Smooth muscle cell (in vitro differentiated cells): ENCODE results near the gene ANG. TPM values are rescaled to one million over a fixed set of nuclear protein-coding genes. Genes with fewer than 3 reads are reported as not detected.
"Not testable (repeated sequence)": the region's sequence is repeated elsewhere in the genome, so short reads cannot be mapped to it uniquely, and the experiment has no call there.

Experiments
- DNase-seq: peaks from one replicate; lab custom pipeline; 2025; ENCODE audit not compliant: unreplicated experiment; lab: John Stamatoyannopoulos, UW
- H2AFZ ChIP-seq: fragments of 200-600 bp; sonication (generic); 2 replicates; pipeline ENCODE4 v1.6.0; 2016; ENCODE audit warnings: antibody characterized with exemption, low read depth, mild to moderate bottlenecking
- H3F3A ChIP-seq: fragments of 200-600 bp; sonication (generic); 2 replicates; pipeline ENCODE4 v1.6.0; 2017; ENCODE audit warnings: antibody characterized with exemption, low read depth
- H3K27ac ChIP-seq: fragments of 200-600 bp; sonication (generic); 2 replicates; pipeline ENCODE4 v1.5.1; 2016; ENCODE audit warnings: low read depth, mild to moderate bottlenecking
- H3K27me3 ChIP-seq: fragments of 200-600 bp; sonication (generic); 2 replicates; pipeline ENCODE4 v1.6.1; 2016; ENCODE audit warnings: low read depth, mild to moderate bottlenecking
- H3K36me3 ChIP-seq: fragments of 200-600 bp; sonication (generic); 2 replicates; pipeline ENCODE4 v1.5.1; 2016; ENCODE audit warnings: low read depth
- H3K4me1 ChIP-seq: fragments of 200-600 bp; sonication (generic); 2 replicates; pipeline ENCODE4 v1.5.1; 2016; ENCODE audit warnings: low read depth
- H3K4me2 ChIP-seq: fragments of 200-600 bp; sonication (generic); 2 replicates; pipeline ENCODE4 v1.6.0; 2016; ENCODE audit warnings: mild to moderate bottlenecking
- H3K4me3 ChIP-seq: fragments of 200-600 bp; sonication (generic); 2 replicates; pipeline ENCODE4 v1.5.1; 2016; ENCODE audit warnings: mild to moderate bottlenecking
- H3K79me2 ChIP-seq: fragments of 200-600 bp; sonication (generic); 2 replicates; pipeline ENCODE4 v1.6.0; 2016; ENCODE audit warnings: low read depth, mild to moderate bottlenecking
- H3K9ac ChIP-seq: fragments of 200-600 bp; sonication (generic); 2 replicates; pipeline ENCODE4 v1.6.0; 2016; ENCODE audit warnings: low read depth
- H3K9me3 ChIP-seq: fragments of 200-600 bp; sonication (generic); replicated peaks from 2 replicates; pipeline ENCODE4 v1.5.1; 2016; ENCODE audit warnings: low read depth
- H4K20me1 ChIP-seq: fragments of 200-600 bp; sonication (generic); 2 replicates; pipeline ENCODE4 v1.6.0; 2016; ENCODE audit warnings: low read depth
- WGBS: methylation state at CpG from one replicate; pipeline ENCODE4 v1.1.7; 2016; ENCODE audit warnings: low lambda C conversion rate; 5-methylcytosine and 5-hydroxymethylcytosine counted together
- polyA plus RNA-seq: library from polyadenylated mRNA; unstranded; fragments of >200 nt; fragmentation: Nextera tagmentation; extraction: Ambion mirVana; gene quantifications from 2 replicates; pipeline ENCODE4 v1.2.1, GENCODE V29; 2016
- total RNA-seq: library from RNA; depleted of rRNA; stranded (reverse); fragments of >200 nt; gene quantifications from 2 replicates; pipeline ENCODE4 v1.2.3, GENCODE V29; 2014
- TF ChIP-seq, protein P1 (sequence below): fragments of 200-600 bp; sonication (generic); IDR thresholded peaks from 2 replicates; pipeline ENCODE4 v1.5.1; 2017; ENCODE audit warnings: borderline replicate concordance, mild to moderate bottlenecking, antibody characterized with exemption; ENCODE audit not compliant: insufficient read depth, poor library complexity, severe bottlenecking

Gene ANG
- total and polyA plus RNA-seq, 2 experiments from 2014 or later = 7.1 to 19.5 TPM

DNA sequence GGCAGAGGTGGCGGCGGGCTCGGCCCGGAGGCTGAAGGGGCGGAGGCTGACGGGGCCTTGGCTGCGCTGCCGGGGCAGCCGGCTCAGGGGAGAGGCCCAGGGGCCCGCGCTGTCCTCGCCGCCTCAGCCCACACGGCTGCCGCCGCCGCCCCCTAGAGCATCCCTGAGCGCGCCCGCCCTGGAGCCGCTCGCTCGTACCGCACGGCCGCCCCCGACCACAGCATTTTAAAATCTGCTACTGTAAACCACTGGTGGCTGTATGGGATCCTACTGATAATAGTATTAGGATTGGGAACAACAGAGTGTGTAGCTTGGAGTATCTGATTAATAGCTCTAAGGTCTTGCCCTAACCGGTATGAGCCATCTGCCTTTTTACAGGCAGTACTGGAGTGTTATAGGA lies 34.9 kb downstream of the ANG start:
- Histone ChIP-seq H3F3A (no peaks in the 10 kb centered on the region), H3K27ac (no peak overlapping the region), H3K36me3 (no peaks in the 10 kb centered on the region), H3K4me1 (no peaks in the 10 kb centered on the region), H3K4me2 (no peak overlapping the region), H3K79me2 (no peaks in the 10 kb centered on the region), H3K4me3 (no peak overlapping the region), H3K27me3 (no peaks in the 10 kb centered on the region), H3K9ac (no peak overlapping the region), H4K20me1 (no peaks in the 10 kb centered on the region), H3K9me3 (no peaks in the 10 kb centered on the region), H2AFZ (no peak overlapping the region)
- WGBS = 81% methylated on average over 21 of the region's 28 CpGs
- no peak for DNase-seq
- TF ChIP-seq, protein P1, sequence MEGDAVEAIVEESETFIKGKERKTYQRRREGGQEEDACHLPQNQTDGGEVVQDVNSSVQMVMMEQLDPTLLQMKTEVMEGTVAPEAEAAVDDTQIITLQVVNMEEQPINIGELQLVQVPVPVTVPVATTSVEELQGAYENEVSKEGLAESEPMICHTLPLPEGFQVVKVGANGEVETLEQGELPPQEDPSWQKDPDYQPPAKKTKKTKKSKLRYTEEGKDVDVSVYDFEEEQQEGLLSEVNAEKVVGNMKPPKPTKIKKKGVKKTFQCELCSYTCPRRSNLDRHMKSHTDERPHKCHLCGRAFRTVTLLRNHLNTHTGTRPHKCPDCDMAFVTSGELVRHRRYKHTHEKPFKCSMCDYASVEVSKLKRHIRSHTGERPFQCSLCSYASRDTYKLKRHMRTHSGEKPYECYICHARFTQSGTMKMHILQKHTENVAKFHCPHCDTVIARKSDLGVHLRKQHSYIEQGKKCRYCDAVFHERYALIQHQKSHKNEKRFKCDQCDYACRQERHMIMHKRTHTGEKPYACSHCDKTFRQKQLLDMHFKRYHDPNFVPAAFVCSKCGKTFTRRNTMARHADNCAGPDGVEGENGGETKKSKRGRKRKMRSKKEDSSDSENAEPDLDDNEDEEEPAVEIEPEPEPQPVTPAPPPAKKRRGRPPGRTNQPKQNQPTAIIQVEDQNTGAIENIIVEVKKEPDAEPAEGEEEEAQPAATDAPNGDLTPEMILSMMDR = no peak

DNA sequence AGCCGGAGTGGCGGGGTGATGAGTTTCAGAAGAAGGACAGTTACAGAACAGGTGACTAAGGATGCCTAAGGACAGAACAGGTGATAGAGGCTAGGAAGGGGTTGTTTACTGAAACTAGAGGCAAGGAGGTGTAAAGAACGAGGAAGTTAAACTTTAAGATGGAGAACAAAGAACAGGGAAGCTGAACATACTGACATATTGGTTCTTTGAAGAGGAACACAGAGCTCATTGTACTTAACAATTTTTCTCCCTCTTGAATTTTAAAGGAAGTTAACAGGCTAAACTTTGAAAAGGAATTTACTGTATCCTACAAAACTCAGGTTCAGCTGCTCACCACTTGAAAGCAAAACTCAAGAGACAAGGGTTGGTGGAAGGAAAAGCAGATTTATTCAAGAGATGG lies 37.6 kb downstream of the ANG start:
- not testable (repeated sequence) for H3K9ac ChIP-seq, H3F3A ChIP-seq, H3K9me3 ChIP-seq, H3K4me1 ChIP-seq, H3K79me2 ChIP-seq, H3K4me2 ChIP-seq, H3K27me3 ChIP-seq, H3K27ac ChIP-seq, H3K4me3 ChIP-seq, DNase-seq, H4K20me1 ChIP-seq, H3K36me3 ChIP-seq, H2AFZ ChIP-seq
- WGBS = 94% methylated on average over 3 of the region's 3 CpGs

DNA sequence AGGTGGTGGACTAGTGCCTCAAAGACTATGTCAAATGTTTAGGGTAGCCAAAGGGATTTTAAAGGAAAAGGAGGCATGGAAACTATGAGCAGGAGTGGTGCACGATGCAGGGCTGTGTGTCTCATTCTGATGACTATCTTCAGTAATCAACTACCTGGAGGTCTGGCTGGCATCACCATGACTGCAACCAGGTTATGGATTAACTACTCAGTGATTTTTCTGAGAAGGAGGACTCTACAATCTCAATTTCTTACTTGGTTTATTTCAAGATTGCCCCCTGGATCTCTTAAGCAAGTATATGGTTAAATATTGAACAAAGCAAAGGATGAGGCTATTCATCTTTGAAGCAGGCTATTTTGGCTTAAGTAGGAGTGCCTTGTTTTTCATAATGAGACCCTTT lies 38.0 kb downstream of the ANG start:
- Histone ChIP-seq H3K4me3 (no peak overlapping the region), H3F3A (no peaks in the 10 kb centered on the region), H3K9me3 (no peaks in the 10 kb centered on the region), H2AFZ (no peak overlapping the region), H3K4me2 (no peak overlapping the region), H4K20me1 (no peaks in the 10 kb centered on the region), H3K9ac (no peak overlapping the region), H3K36me3 (no peaks in the 10 kb centered on the region), H3K27ac (no peak overlapping the region), H3K27me3 (no peaks in the 10 kb centered on the region), H3K4me1 (no peaks in the 10 kb centered on the region), H3K79me2 (no peaks in the 10 kb centered on the region)
- no peak for DNase-seq
- 90% methylated on average over 1 of the region's 1 CpG for WGBS
- TF ChIP-seq, protein P1 = no peak

DNA sequence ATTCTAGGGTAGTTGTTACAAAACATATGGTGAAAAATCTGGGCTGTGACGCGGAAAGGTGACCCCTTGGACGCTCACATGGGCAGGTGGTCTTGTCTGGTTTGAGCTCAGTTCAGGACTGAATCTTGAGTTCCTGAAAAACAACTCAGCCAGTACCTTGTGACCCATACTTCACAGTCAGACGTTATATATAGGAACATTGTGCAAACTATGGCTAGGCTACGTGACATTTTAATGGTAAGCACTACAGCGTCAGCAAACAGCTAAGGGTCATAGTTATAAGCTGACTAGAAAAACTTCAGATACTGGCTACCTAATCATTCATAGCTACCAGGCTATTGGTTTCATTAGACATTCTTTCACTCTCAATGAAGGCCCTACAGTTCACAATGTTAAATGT lies 42.3 kb downstream of the ANG start:
- Histone ChIP-seq H3F3A (no peaks in the 10 kb centered on the region), H3K27ac (no peak overlapping the region), H3K4me3 (no peak overlapping the region), H4K20me1 (no peaks in the 10 kb centered on the region), H2AFZ (no peak overlapping the region), H3K27me3 (no peaks in the 10 kb centered on the region), H3K4me1 (no peaks in the 10 kb centered on the region), H3K4me2 (no peak overlapping the region), H3K9ac (no peak overlapping the region), H3K36me3 (no peaks in the 10 kb centered on the region), H3K79me2 (no peaks in the 10 kb centered on the region), H3K9me3 (no peaks in the 10 kb centered on the region)
- WGBS = 73% methylated on average over 6 of the region's 6 CpGs
- DNase-seq = no peak
- TF ChIP-seq, protein P1 = no peak
